ENCODE data around the gene CELSR1.
"Not testable (repeated sequence)": the region's sequence is repeated elsewhere in the genome, so short reads cannot be mapped to it uniquely, and the experiment has no call there.

The CELSR1 gene

DNA sequence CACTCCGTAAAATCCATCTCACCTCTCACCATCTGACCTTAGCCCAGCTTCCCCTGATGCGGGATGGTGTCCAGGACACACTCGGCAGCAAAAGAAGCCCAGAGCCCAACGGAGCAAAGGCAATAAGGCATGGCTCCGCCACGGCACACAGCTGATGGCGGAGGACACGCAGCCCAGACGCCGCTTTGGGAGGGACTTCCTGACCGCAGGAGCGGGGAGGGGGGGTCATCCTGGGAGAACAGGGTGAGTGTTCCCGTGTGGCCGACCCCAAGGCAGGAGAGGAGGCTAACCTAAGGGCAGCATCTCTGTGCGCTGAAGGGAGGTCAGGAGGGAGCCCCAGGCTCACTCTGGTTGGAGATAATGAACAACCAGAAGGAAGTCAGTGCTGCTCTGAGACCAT is 130.6 kb downstream of the CELSR1 start:
- no peak for DNase-seq (ENCODE audit: extremely low read depth, low read depth)
- TF ChIP-seq, protein P1, sequence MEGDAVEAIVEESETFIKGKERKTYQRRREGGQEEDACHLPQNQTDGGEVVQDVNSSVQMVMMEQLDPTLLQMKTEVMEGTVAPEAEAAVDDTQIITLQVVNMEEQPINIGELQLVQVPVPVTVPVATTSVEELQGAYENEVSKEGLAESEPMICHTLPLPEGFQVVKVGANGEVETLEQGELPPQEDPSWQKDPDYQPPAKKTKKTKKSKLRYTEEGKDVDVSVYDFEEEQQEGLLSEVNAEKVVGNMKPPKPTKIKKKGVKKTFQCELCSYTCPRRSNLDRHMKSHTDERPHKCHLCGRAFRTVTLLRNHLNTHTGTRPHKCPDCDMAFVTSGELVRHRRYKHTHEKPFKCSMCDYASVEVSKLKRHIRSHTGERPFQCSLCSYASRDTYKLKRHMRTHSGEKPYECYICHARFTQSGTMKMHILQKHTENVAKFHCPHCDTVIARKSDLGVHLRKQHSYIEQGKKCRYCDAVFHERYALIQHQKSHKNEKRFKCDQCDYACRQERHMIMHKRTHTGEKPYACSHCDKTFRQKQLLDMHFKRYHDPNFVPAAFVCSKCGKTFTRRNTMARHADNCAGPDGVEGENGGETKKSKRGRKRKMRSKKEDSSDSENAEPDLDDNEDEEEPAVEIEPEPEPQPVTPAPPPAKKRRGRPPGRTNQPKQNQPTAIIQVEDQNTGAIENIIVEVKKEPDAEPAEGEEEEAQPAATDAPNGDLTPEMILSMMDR (IDR thresholded peaks at IDR 0.05; ENCODE audit: low read depth, low read length, missing control alignments): no peak
- H3K4me3 ChIP-seq (replicated peaks; ENCODE audit: low read depth, low read length): no peak overlapping the region

DNA sequence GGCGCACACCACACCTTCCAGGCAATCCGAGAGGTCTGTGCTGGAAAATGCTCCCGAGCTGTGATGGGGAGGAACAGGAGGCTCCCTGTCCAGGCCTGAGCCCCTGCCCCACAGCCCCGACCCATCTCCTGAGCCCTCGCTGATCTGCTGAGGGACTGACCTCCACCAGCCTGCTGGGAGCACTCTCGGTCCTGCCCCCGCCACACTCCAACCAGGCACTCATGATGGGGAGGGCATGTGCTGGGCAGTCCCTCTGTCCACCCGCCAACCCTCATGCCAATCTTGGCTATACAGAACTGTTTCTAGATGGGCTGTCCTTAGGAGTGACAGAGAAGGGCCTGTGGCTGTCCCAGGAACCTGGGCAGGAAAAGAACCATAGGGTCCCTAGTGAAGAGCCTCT is 131.1 kb downstream of the CELSR1 start:
- TF ChIP-seq, protein P1 (IDR thresholded peaks at IDR 0.05; ENCODE audit: low read depth, low read length, missing control alignments): no peak
- no peak overlapping the region for H3K4me3 ChIP-seq (replicated peaks; ENCODE audit: low read depth, low read length)
- no peak for DNase-seq (ENCODE audit: extremely low read depth, low read depth)

DNA sequence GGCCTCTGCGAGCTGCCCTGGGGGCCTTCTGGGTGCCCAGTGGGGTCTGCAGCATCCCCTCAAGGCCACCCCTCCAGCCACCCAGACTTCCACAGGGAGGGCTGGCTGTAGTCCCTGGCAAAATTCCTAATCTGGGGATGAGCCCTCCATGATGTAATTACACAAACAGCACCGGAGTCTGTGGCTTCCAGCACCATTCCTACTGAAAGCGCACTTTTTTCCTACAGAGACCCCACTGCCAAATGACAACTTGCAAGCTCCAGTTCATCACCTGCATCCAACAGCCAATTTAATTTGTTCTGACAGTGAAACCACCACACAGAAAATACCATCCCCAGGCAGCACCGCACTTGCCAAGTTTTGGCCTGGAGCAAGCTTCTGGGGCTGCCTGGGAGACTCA is 131.5 kb downstream of the CELSR1 start:
- no peak for DNase-seq (ENCODE audit: extremely low read depth, low read depth)
- TF ChIP-seq, protein P1 (IDR thresholded peaks at IDR 0.05; ENCODE audit: low read depth, low read length, missing control alignments): no peak
- H3K4me3 ChIP-seq (replicated peaks; ENCODE audit: low read depth, low read length): no peak overlapping the region

DNA sequence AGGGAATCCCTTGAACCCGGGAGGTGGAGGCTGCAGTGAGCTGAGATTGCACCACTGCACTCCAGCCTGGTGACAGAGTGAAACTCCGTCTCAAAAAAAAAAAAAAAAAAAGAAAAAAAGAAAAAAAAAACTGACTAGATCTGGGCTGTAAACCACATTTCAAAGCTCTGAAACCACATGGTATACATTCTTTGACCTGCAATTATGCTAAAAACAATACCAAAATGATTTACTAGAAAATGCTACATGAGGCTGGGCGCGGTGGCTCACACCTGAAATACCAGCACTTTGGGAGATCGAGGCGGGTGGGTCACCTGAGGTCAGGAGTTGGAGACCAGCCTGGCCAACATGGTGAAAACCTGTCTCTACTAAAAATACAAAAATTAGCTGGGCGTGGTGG is 133.5 kb downstream of the CELSR1 start:
- not testable (repeated sequence) for H3K4me3 ChIP-seq (replicated peaks; ENCODE audit: low read depth, low read length); DNase-seq (ENCODE audit: extremely low read depth, low read depth)

DNA sequence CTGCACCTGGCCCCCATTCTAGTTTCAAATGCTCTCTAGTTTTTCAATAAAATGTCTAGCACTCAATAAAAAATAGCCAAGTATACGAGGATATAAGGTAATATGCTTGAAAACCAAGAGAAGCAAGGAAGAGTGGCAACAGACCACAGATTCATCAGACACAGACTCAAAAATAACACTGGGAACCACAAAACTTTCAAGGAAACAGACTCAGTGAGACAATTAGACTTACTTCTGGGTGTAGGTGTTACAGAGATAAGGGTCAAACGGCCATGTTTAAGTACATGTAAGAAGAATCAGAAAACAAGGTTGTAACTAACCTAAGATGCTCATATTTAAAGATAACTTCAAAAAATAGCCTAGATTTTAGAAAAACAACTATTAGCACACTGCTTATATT is 134.9 kb downstream of the CELSR1 start:
- TF ChIP-seq, protein P1 (IDR thresholded peaks at IDR 0.05; ENCODE audit: low read depth, low read length, missing control alignments): no peak

DNA sequence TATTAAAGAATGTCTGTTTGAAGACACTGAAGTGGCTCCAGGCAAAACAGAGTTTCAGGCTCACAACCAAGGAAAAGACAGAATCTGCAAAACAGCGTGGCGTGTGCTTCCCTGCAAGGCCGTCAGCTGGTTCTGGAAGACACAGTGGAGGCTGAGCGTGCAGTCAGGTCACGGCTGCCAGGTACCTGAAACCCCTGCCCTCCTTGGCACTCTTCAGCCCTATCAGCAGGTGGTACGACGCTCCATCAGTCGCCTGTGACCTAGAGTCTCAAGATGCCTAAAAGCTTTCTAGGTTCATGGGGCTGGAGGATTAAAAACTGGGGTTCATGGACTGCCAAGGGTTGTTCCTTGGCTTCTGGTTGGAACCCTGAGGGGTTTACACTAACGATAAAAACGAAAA is 136.1 kb downstream of the CELSR1 start:
- H3K4me3 ChIP-seq (replicated peaks; ENCODE audit: low read depth, low read length): no peak overlapping the region
- no peak for DNase-seq (ENCODE audit: extremely low read depth, low read depth)
- TF ChIP-seq, protein P1 (IDR thresholded peaks at IDR 0.05; ENCODE audit: low read depth, low read length, missing control alignments): no peak

More for the DNA sequence above, 134.9 kb downstream of the CELSR1 start:
- no peak overlapping the region for H3K4me3 ChIP-seq (replicated peaks; ENCODE audit: low read depth, low read length)
- DNase-seq (ENCODE audit: extremely low read depth, low read depth): no peak

DNA sequence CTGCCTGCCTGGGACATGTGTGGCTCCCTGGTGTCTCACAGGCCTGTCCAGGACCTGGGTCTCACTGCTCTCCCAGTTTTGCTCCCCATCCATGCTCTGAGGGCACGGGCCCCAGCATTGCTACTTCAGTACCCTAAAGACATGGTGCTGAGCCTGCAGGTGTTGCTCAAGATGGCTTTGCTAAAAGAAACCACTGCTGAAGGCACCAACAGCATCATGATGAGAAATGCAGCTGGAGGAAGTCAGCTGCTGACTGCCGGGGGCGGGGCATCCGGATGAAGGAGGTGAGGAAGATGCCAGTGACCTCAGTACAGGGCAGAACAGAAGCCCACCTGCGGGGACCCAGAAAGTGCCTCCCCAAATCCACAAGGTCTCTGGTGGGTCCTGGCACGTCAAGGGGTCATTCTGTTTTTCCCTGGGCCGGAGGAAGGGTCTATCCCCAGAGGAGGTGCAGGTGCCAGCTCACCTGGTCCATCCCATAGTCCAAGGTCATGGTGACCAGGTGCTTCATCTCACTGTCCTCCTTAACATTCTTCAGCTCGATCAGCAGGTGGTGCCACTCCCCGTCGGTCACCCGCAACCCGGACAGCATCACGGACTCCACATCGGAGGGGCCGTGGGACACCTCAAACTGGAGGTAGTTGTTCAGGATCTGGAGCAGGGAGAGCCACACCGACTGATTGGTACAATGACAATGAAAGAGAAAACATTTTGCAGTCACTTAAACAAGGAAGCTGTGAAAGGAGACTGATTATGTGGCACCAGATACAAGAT is 138.0 kb downstream of the CELSR1 start:
- no peak for DNase-seq (ENCODE audit: extremely low read depth, low read depth)
- TF ChIP-seq, protein P1 (IDR thresholded peaks at IDR 0.05; ENCODE audit: low read depth, low read length, missing control alignments): no peak
- no peak overlapping the region for H3K4me3 ChIP-seq (replicated peaks; ENCODE audit: low read depth, low read length)
